ENCODE measurements around the gene PSENEN.
"Not testable (repeated sequence)": the region's sequence is repeated elsewhere in the genome, so short reads cannot be mapped to it uniquely, and the experiment has no call there.

Gene PSENEN

DNA sequence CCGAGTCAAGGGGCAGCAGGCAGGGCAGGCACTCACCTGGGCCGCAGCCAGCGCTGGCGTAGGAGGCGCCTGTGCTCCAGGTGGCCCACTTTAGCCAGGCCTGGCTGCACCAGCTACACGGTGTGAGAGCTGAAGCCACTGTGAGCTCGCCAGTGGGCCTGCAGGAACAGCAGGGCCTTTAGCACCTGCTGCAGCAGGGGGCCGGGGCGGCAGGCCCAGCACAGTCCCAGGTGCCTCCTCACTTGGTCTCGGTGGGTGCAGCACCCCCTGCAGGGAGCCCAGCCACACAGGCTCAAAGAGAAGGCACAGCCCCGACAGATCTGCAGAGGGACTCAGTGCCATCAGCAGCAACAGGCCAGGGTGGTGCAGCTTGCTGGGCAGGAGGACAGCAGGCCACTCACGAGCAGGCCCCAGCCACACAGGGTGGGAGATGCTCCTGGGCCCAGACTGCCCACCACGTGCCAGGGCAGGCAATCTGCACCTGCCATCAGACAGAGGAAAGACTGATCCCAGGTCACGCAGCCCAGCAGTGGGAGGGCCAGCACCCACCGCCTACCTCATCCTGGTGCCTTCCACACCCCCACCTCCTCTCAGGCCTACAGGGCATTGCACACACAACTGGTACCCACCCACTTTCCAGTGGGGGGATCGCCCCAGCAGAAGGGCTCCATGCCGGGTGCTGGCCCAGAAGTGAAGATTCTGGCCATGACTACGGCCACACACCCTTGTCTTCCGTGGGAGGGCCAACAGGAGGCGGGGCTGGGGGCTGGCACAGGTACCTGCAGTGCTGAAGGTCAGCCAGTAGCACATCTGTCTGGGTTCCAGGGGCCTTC lies 45.7 kb downstream of the PSENEN start:
- peak; percentile 72 for DNase-seq

DNA sequence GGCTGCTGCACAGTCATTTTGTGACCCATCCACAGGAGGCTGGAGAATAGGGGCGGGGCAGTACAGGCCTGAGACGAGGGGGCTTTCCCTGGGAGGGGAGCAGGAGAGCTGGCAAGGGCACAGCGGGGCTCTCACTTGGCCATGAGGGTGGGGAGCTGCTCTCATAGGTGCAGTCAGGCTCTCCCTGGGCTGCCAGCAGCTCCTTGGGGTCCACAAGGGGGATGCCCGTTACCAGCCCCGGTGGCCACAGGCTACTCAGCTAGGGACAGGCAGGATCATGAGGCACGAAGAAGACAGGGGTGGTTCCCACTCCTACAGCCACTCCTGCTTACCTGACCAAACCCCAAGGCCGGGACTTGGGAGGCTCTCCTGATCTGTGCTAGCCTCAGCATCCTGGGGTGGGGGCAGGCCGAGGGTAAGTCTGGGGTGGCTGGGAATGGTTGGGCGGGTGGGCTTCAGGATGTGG lies 46.4 kb downstream of the PSENEN start:
- no peak for DNase-seq

DNA sequence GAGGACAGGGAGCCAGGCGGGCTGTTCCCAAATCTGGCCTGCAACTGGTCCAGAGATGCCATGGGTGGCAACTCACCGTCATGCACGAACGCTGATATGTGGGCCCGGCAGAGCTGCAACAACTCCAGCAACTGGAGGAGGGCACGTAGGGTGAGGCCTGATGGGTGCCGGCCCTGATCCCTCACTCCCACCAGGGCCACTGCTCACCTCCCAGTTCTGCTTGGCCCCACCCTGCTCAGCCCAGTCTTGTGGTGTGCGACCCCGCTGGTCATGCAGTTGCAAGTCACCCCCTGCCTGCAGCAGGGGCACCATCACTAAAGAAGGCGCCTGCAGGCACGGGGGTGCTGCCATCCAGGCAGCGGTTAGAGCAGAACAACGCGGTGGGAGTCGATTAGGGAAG lies 46.9 kb downstream of the PSENEN start:
- DNase-seq: no peak

DNA sequence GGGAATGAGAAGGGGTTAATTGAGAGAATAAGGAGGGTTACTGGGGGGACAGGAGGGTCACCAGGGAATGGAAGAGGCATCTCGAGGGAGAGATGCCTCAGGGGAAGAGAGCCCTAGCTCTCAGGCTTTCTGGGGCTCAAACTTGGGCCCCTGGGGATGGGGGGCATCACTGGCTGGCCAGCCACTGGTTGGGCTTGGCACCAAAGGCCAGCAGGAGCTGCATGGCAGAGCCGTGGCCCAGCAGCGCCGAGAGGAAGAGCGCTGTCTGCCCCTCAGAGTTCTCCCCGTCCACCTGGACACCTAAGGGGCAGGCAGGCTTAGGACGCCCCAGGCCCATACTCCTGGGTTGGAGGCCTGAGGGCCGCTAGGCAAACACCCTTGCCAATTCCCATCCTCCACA lies 47.4 kb downstream of the PSENEN start:
- no peak for DNase-seq

DNA sequence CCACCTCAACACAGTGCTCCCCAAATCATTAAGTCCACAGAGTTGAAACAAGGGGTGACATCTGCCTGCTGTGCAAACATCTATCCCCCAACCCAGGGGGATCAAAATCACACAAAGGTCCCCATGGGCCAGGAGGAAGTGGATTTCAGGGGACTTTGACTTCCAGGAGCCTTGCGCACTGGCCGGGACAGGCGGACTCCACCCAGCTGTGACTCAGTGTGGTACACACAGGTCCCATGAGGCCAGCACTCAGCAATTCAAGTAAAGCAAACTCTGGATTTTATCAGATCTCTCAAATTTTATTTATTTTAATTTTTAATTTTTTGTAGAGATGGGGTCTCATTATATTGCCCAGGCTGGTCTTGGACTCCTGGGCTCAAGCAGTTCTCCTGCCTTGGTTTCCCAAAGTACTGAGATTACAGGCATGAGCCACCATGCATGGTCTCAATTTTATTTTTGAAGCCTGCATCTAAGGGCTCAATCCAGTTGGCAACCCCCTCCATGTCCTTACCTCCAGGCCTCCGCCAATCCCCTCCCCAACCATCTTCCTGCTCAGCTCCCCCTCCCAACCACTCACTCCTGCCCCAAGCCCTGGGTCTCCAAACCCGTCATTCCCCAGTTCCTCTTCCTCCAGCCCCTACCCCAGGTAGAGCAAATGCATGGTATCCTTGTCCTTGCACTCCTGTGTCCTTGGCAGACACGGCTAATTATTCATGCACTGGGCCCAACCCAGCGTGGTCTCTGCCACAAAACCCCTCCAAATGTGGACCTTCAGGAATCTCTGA lies 48.1 kb downstream of the PSENEN start:
- DNase-seq: no peak

DNA sequence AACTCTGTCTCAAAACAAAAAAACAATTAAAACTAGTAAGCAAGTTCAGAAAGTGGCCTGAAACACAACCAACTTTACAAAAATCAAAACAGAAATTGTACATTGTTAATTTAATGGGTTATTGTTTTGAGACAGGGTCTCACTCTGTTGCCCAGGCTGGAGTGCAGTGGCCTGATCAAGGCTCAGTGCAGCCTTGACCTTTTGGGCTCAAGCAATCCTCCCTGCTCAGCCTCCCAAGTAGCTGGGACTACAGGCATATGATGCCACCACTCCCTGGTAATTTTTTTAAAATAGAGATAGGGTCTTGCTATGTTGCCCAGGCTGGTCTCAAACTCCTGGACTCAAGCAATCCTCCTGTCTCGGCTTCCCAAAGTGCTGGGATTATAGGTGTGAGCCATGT lies 50.1 kb downstream of the PSENEN start:
- DNase-seq: not testable (repeated sequence)

Data from NCI-H2029 (cell line).